ENCODE results near the gene NOP10. TPM values are rescaled to one million over a fixed set of nuclear protein-coding genes. Genes with fewer than 3 reads are reported as not detected.

NOP10 gene
- total RNA-seq, 6 donors from 2014 or later, result 75.4 to 177 (median 104) TPM

DNA sequence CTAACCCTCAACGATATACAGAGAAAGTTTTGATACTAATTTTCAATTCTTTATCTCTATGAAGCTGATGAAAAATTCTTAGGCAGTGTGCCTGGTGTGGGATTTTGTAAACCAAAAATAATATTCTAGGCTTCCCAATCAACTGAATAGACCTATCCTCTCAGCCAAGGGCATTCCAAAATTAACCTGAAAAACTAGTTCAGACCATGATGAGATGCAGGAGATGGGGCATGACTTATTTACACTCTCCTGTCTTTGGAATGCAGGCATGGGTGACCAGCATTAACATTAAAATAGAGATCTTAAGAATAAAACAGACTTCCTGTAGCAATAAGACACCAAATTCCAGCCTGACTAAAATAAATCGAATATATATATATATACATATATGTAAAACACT is 31.9 kb upstream of the NOP10 start:
- no peak for ATAC-seq (ENCODE audit: low FRiP score in 2 of 2)
- no peaks in the 10 kb centered on the region for H3K36me3 ChIP-seq
- DNase-seq, result no peak
- WGBS, 2 donors, result 93 to 96% methylated on average over 2 of the region's 2 CpGs
- TF ChIP-seq, protein P1, sequence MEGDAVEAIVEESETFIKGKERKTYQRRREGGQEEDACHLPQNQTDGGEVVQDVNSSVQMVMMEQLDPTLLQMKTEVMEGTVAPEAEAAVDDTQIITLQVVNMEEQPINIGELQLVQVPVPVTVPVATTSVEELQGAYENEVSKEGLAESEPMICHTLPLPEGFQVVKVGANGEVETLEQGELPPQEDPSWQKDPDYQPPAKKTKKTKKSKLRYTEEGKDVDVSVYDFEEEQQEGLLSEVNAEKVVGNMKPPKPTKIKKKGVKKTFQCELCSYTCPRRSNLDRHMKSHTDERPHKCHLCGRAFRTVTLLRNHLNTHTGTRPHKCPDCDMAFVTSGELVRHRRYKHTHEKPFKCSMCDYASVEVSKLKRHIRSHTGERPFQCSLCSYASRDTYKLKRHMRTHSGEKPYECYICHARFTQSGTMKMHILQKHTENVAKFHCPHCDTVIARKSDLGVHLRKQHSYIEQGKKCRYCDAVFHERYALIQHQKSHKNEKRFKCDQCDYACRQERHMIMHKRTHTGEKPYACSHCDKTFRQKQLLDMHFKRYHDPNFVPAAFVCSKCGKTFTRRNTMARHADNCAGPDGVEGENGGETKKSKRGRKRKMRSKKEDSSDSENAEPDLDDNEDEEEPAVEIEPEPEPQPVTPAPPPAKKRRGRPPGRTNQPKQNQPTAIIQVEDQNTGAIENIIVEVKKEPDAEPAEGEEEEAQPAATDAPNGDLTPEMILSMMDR (IDR thresholded peaks at IDR 0.05), result no peak
- TF ChIP-seq POLR2A (IDR thresholded peaks at IDR 0.05) (no peak), EP300 (IDR thresholded peaks at IDR 0.05) (no peak), POLR2AphosphoS5 (IDR thresholded peaks at IDR 0.05) (no peak)
- no peaks in the 10 kb centered on the region for H3K4me1 ChIP-seq
- H3K9me3 ChIP-seq, result no peaks in the 10 kb centered on the region
- no peak overlapping the region for H3K4me3 ChIP-seq
- no peaks in the 10 kb centered on the region for H3K27me3 ChIP-seq
- H3K27ac ChIP-seq, result no peak overlapping the region

DNA sequence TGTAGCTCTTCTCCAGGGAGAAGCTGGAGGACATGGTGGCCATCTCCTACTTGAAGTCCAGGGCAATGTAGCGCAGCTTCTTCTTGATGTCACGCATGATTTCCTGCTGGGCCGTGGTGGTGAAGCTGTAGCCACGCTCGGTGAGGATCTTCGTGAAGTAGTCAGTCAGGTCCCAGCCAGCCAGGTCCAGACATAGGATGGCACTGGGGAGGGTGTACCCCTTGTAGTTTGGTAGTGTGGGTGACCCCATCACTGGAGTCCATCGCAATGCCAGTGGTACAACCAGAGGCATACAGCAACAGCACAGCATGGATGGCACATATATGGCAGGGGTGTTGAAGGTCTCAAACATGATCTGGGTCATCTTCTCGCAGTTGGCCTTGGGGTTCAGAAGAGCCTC is 31.0 kb upstream of the NOP10 start:
- TF ChIP-seq POLR2AphosphoS5 (IDR thresholded peaks at IDR 0.05) (no peak), POLR2A (IDR thresholded peaks at IDR 0.05) (no peak), EP300 (IDR thresholded peaks at IDR 0.05) (no peak)
- TF ChIP-seq, protein P1 (IDR thresholded peaks at IDR 0.05), result no peak
- Histone ChIP-seq H3K27ac (no peak overlapping the region), H3K27me3 (no peaks in the 10 kb centered on the region), H3K9me3 (no peaks in the 10 kb centered on the region), H3K4me1 (no peaks in the 10 kb centered on the region), H3K4me3 (no peak overlapping the region), H3K36me3 (no peaks in the 10 kb centered on the region)
- WGBS, 2 donors, result 92% methylated on average over 6 to 8 of the region's 8 CpGs
- ATAC-seq (ENCODE audit: low FRiP score in 2 of 2) (peak in 1 of 2 donors; percentile 53), DNase-seq (no peak)

DNA sequence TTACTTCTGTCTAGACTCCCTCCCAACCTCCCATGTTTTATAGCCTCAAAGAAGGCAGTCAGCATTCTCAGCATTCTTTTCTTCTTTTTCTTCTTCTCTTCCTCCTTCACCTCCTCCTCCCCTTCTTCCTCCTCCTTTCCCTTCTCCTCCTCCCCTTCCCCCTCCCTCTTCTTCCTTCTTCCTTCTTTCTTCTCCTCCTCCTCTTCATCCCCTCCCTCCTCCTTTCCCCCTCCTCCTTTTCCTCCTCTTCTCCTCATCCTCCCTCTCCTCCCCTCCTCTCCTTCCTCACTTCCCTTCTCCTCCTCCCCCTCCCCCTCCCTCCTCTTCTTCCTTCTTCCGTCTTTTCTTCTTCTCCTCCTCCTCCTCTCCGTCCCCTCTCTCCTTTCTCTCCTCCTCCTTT is 27.7 kb upstream of the NOP10 start:
- no peak for TF ChIP-seq POLR2A (IDR thresholded peaks at IDR 0.05)
- TF ChIP-seq EP300 (IDR thresholded peaks at IDR 0.05), result no peak
- TF ChIP-seq, protein P1 (IDR thresholded peaks at IDR 0.05), result no peak
- no peak for TF ChIP-seq POLR2AphosphoS5 (IDR thresholded peaks at IDR 0.05)
- DNase-seq (no peak), ATAC-seq (ENCODE audit: low FRiP score in 2 of 2) (no peak)
- Histone ChIP-seq H3K9me3 (no peaks in the 10 kb centered on the region), H3K27me3 (no peaks in the 10 kb centered on the region), H3K36me3 (no peaks in the 10 kb centered on the region), H3K4me1 (peaks cover 11 to 16% (median 15%) of the 10 kb centered on the region in 4 donors), H3K4me3 (no peak overlapping the region), H3K27ac (no peak overlapping the region)
- WGBS, 2 donors, result 23 to 33% methylated on average over 2 of the region's 2 CpGs

DNA sequence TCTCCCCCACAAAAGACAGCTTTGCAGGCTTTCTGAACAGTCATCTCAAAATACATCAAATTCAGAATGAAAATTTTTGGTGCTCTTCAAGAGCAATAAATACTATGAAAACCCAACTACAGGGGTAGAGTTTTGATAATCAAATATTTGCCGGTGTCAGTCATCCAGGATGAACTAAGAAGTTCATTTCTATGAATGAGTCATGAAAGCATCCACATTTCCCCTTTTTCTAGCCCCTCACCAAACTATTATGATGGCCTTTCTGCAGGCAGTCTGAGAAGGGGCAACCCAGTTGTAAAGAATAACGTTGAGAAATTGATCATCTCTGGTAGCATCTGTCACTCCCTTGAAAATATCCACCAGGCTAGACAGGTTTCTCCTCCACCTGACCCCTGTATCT is 27.2 kb upstream of the NOP10 start:
- no peak overlapping the region for H3K27ac ChIP-seq
- H3K9me3 ChIP-seq, result no peaks in the 10 kb centered on the region
- DNase-seq (no peak), ATAC-seq (ENCODE audit: low FRiP score in 2 of 2) (no peak)
- H3K4me1 ChIP-seq, result peaks cover 15 to 19% (median 16%) of the 10 kb centered on the region in 4 donors
- H3K4me3 ChIP-seq, result no peak overlapping the region
- TF ChIP-seq POLR2AphosphoS5 (IDR thresholded peaks at IDR 0.05) (no peak), EP300 (IDR thresholded peaks at IDR 0.05) (no peak), POLR2A (IDR thresholded peaks at IDR 0.05) (no peak)
- TF ChIP-seq, protein P1 (IDR thresholded peaks at IDR 0.05), result no peak
- H3K27me3 ChIP-seq, result no peaks in the 10 kb centered on the region
- H3K36me3 ChIP-seq, result no peaks in the 10 kb centered on the region
- 67 to 82% methylated on average over 2 of the region's 2 CpGs for WGBS, 2 donors

All from upper lobe of left lung (tissue), 6 donors.